Measurements from ENCODE around the gene ERC1. TPM values are rescaled to one million over a fixed set of nuclear protein-coding genes. Genes with fewer than 3 reads are reported as not detected.

The ERC1 gene
- polyA plus RNA-seq, 5 donors = 27.0 to 40.4 (median 33.6) TPM

- DNase-seq = no peak
Observed at GRCh38 chr12:1533602-1534304, 542.7 kb downstream of the ERC1 start.

- DNase-seq = no peak
Observed at GRCh38 chr12:1534748-1535147, 543.7 kb downstream of the ERC1 start.

- no peak for DNase-seq
Observed at GRCh38 chr12:1536817-1537216, 545.8 kb downstream of the ERC1 start.

GRCh38 chr12:1539135-1539534 lies 548.1 kb downstream of the ERC1 start:
- no peak for DNase-seq

GRCh38 chr12:1540690-1541089 lies 549.7 kb downstream of the ERC1 start:
- no peak for DNase-seq

- no peak for DNase-seq
Observed at GRCh38 chr12:1542599-1542998, 551.6 kb downstream of the ERC1 start.

- no peak for DNase-seq
Observed at GRCh38 chr12:1544996-1545700, 554.1 kb downstream of the ERC1 start.

Other genes starting within 250 kb of the ERC1 start
- 100 to 1,000 TPM in 1 of 5 donors, 10 to 100 TPM in 4; 74.1 to 111 (median 93.5) TPM for gene WNK1, start 238.6 kb upstream of the ERC1 start, polyA plus RNA-seq (ENCODE audit: insufficient read depth in 1 of 5, insufficient read length in 5 of 5, low replicate concordance in 1 of 5)
- 10 to 100 TPM; 26.0 to 50.9 (median 36.1) TPM for gene RAD52, start 41.5 kb upstream of the ERC1 start, polyA plus RNA-seq (ENCODE audit: insufficient read depth in 1 of 5, insufficient read length in 5 of 5, low replicate concordance in 1 of 5)

Measured in right lung (tissue), 5 donors.